Endothelial cell of umbilical vein (primary cell): ENCODE results near the gene CAMTA1. TPM values are rescaled to one million over a fixed set of nuclear protein-coding genes. Genes with fewer than 3 reads are reported as not detected.

Source experiments
- BruUV-seq: library from RNA; stranded (reverse); fragments of 400-500 nt; replicated peaks from 2 replicates; lab custom pipeline; 2021; lab: Mats Ljungman, UMichigan
- CTCF ChIA-PET: fragments of 300-600, 350-600 bp; sonication (Branson Sonifier 250); formaldehyde crosslinking; loops from one replicate; lab custom pipeline; 2021; ENCODE audit warnings: antibody characterized with exemption, inconsistent platforms; lab: Charles Lee
- POLR2A ChIA-PET: fragments of 300-600, 350-600 bp; sonication (Branson Sonifier 250); formaldehyde crosslinking; loops from one replicate; lab custom pipeline; 2021; ENCODE audit warnings: antibody characterized with exemption, inconsistent platforms; lab: Charles Lee
- DNase-seq: peaks from one replicate; pipeline ENCODE4 v3.0.0-alpha.2; 2011; ENCODE audit warnings: low read depth, low spot score
- FAIRE-seq: peaks from 2 replicates; lab custom pipeline; 2011; peaks lifted over from hg19 to GRCh38; lab: Jason Lieb, UNC
- H2AFZ ChIP-seq: 2 replicates; pipeline ENCODE4 v1.6.0; 2012; ENCODE audit warnings: low read depth, low read length, control low read depth, inconsistent platforms
- H3K27ac ChIP-seq: 2 replicates; pipeline ENCODE4 v1.5.1; 2011; ENCODE audit warnings: low read depth, mild to moderate bottlenecking, control low read depth, low read length, moderate library complexity; ENCODE audit not compliant: insufficient read depth
- H3K27me3 ChIP-seq, 2 experiments: 2 replicates each; pipeline versions ENCODE4 v1.6.0 to v1.6.1; 2011; ENCODE audit warnings: low read length in 2 of 2, mixed read lengths in 1 of 2; ENCODE audit not compliant: control insufficient read depth in 2 of 2, insufficient read depth in 2 of 2
- H3K36me3 ChIP-seq, 2 experiments: 2 replicates in 1 of 2; 3 replicates in 1 of 2; pipeline ENCODE4 v1.5.1; 2011; ENCODE audit warnings: low read length in 2 of 2, mild to moderate bottlenecking in 1 of 2, moderate library complexity in 1 of 2; ENCODE audit not compliant: control insufficient read depth in 2 of 2, insufficient read depth in 2 of 2; ENCODE audit errors: extremely low read depth in 1 of 2
- H3K4me1 ChIP-seq: 3 replicates; pipeline ENCODE4 v1.5.1; 2011; ENCODE audit warnings: mild to moderate bottlenecking, low read length; ENCODE audit not compliant: control insufficient read depth, insufficient read depth; ENCODE audit errors: extremely low read depth
- H3K4me2 ChIP-seq: 2 replicates; pipeline ENCODE4 v1.6.1; 2011; ENCODE audit warnings: low read length, control low read depth, mixed read lengths; ENCODE audit not compliant: insufficient read depth
- H3K4me3 ChIP-seq, 3 experiments: fragments of 200-600 bp in 1 of 3; sonication (generic), shearing (Covaris generic) in 1 of 3; replicated peaks in 1 of 3; 2 replicates each; pipeline ENCODE4 v1.5.1; 2011 to 2016; ENCODE audit warnings: control low read depth in 3 of 3, low read length in 3 of 3, mild to moderate bottlenecking in 2 of 3, inconsistent platforms in 1 of 3, low read depth in 1 of 3, moderate library complexity in 1 of 3; ENCODE audit not compliant: insufficient read depth in 1 of 3
- H3K79me2 ChIP-seq: 2 replicates; pipeline ENCODE4 v1.6.0; 2012; ENCODE audit warnings: low read length, inconsistent platforms; ENCODE audit not compliant: control insufficient read depth, insufficient read depth
- H3K9ac ChIP-seq: replicated peaks from 2 replicates; pipeline ENCODE3; 2011; ENCODE audit warnings: low read length, control low read depth; ENCODE audit not compliant: insufficient read depth; ENCODE audit errors: extremely low read depth
- H3K9me1 ChIP-seq: replicated peaks from 3 replicates; pipeline ENCODE4 v1.6.0; 2011; ENCODE audit warnings: mild to moderate bottlenecking, low read length; ENCODE audit not compliant: control insufficient read depth, insufficient read depth; ENCODE audit errors: extremely low read depth
- H3K9me3 ChIP-seq: replicated peaks from 2 replicates; pipeline ENCODE4 v1.5.1; 2012; ENCODE audit warnings: low read length, inconsistent platforms; ENCODE audit not compliant: control insufficient read depth, insufficient read depth
- H4K20me1 ChIP-seq: replicated peaks from 2 replicates; pipeline ENCODE3; 2011; ENCODE audit warnings: mild to moderate bottlenecking, low read length; ENCODE audit not compliant: control insufficient read depth, insufficient read depth; ENCODE audit errors: extremely low read depth
- CTCF ChIP-seq, 2 donors: IDR thresholded peaks; 1 replicate in 1 of 2; 2 replicates in 1 of 2; pipeline ENCODE4 v1.5.1; 2011; ENCODE audit warnings: low read length in 2 of 2, mild to moderate bottlenecking in 2 of 2, moderate library complexity in 2 of 2, control low read depth in 1 of 2, inconsistent platforms in 1 of 2, low read depth in 1 of 2; ENCODE audit not compliant: insufficient read depth in 1 of 2; ENCODE audit errors: extremely low read depth in 1 of 2
- FOS ChIP-seq: IDR thresholded peaks from 2 replicates; pipeline ENCODE4 v1.6.1; 2011; ENCODE audit warnings: mild to moderate bottlenecking, low read length, moderate library complexity, borderline replicate concordance; ENCODE audit not compliant: insufficient read depth
- dilution Hi-C: fragments of 300-500 bp; cut with MboI; formaldehyde crosslinking; loops from one replicate; pipeline ENCODE4 v1.15.0; 2019; ENCODE audit warnings: low sequenced_read_pairs; ENCODE audit not compliant: extremely low pct_ligation_motif_present
- intact Hi-C: fragments of 100-400 bp; cut with micrococcal nuclease; formaldehyde crosslinking; loops from one replicate; pipeline ENCODE4 v1.10.0; 2022
- polyA plus RNA-seq, 4 experiments: library from polyadenylated mRNA; depleted of rRNA in 3 of 4; stranded (reverse) in 3 of 4; unstranded in 1 of 4; fragments of >200 nt; gene quantifications; 2 replicates each; pipeline versions ENCODE4 v1.2.1 to v1.2.3, GENCODE V29; 2011 to 2012; ENCODE audit warnings: missing spikeins in 1 of 4
- total RNA-seq: library from RNA; stranded (reverse); gene quantifications from 2 replicates; pipeline ENCODE4 v1.2.3, GENCODE V29; 2021

Gene CAMTA1
- total and polyA plus RNA-seq, 2 donors (not counting 3 experiments of a cell fraction or from before 2014, with no cell fraction given): 50.8 to 92.7 TPM

- TF ChIP-seq FOS (no peak), CTCF (IDR thresholded peaks at IDR 0.05; ENCODE audit: extremely low read depth in 1 of 2, insufficient read depth in 1 of 2, low read depth in 1 of 2, low read length in 2 of 2) (peak; percentile 76 to 88)
- intact Hi-C loops (loop anchor here (1.0 to 5.0 kb wide), 8 partner anchors 30 to 757 kb away; no protein-coding TSS in a partner anchor), dilution Hi-C loops (no loop called here)
- no peaks in the 10 kb centered on the region for H4K20me1 ChIP-seq
- no TSS peak for BruUV-seq
- H3K4me3 ChIP-seq: no peak overlapping the region
- ChIA-PET POLR2A (no interaction called here), CTCF (interaction anchor here (0.6 to 5.2 kb wide), 16 partner anchors 9 to 180 kb away, joined by 3 to 71 read pairs (median 4); no protein-coding TSS in a partner anchor)
- no peaks in the 10 kb centered on the region for H3K27me3 ChIP-seq
- no peaks in the 10 kb centered on the region for H3K9me3 ChIP-seq
- no peaks in the 10 kb centered on the region for H3K36me3 ChIP-seq
- H2AFZ ChIP-seq: no peak overlapping the region
- no peak overlapping the region for H3K4me2 ChIP-seq
- H3K4me1 ChIP-seq: no peaks in the 10 kb centered on the region
- no peaks in the 10 kb centered on the region for H3K9me1 ChIP-seq
- FAIRE-seq (peak; percentile 89), DNase-seq (peak; percentile 82)
- no peak overlapping the region for H3K9ac ChIP-seq
- no peak overlapping the region for H3K27ac ChIP-seq
- H3K79me2 ChIP-seq: no peaks in the 10 kb centered on the region
These were observed 104.7 kb downstream of the CAMTA1 start for GRCh38 chr1:6889875-6890480.

- no peak for FAIRE-seq
- ChIA-PET POLR2A (no interaction called here), CTCF (interaction anchor here (0.6 to 5.2 kb wide), 18 partner anchors 13 to 180 kb away, joined by 3 to 71 read pairs (median 4); no protein-coding TSS in a partner anchor)
- H3K4me3 ChIP-seq: no peak overlapping the region
- no peaks in the 10 kb centered on the region for H3K36me3 ChIP-seq
- BruUV-seq: no TSS peak
- intact Hi-C loops (loop anchor here (1.0 to 5.0 kb wide), 7 partner anchors 30 to 327 kb away; no protein-coding TSS in a partner anchor), dilution Hi-C loops (no loop called here)
- no peak for TF ChIP-seq FOS
- H2AFZ ChIP-seq: no peak overlapping the region
- no peaks in the 10 kb centered on the region for H3K9me1 ChIP-seq
- no peaks in the 10 kb centered on the region for H3K9me3 ChIP-seq
- no peaks in the 10 kb centered on the region for H3K79me2 ChIP-seq
- H3K9ac ChIP-seq: no peak overlapping the region
- no peaks in the 10 kb centered on the region for H3K27me3 ChIP-seq
- no peaks in the 10 kb centered on the region for H4K20me1 ChIP-seq
- no peak for DNase-seq
- H3K4me1 ChIP-seq: no peaks in the 10 kb centered on the region
- no peak overlapping the region for H3K4me2 ChIP-seq
- no peak overlapping the region for H3K27ac ChIP-seq
These were observed 105.4 kb downstream of the CAMTA1 start for GRCh38 chr1:6890686-6891085.
